Coronary artery (tissue), 2 donors: ENCODE data around the gene PAOX.

Source experiments
- DNase-seq: peaks from one replicate; pipeline ENCODE4 v3.0.0-alpha.2; 2017; ENCODE audit warnings: low spot score
- H3K27ac ChIP-seq, 2 donors: fragments of 200-600 bp; sonication (generic); one replicate each; pipeline ENCODE4 v1.5.1; 2016 to 2019
- H3K4me3 ChIP-seq: fragments of 200-600 bp; sonication (generic); 2 replicates; pipeline ENCODE4 v1.5.1; 2016; ENCODE audit warnings: mild to moderate bottlenecking, moderate library complexity
- TF ChIP-seq, protein P1 (sequence below): fragments of 200-600 bp; sonication (generic); IDR thresholded peaks from one replicate; pipeline ENCODE4 v1.5.1; 2019; ENCODE audit warnings: antibody characterized with exemption

The PAOX gene

DNA sequence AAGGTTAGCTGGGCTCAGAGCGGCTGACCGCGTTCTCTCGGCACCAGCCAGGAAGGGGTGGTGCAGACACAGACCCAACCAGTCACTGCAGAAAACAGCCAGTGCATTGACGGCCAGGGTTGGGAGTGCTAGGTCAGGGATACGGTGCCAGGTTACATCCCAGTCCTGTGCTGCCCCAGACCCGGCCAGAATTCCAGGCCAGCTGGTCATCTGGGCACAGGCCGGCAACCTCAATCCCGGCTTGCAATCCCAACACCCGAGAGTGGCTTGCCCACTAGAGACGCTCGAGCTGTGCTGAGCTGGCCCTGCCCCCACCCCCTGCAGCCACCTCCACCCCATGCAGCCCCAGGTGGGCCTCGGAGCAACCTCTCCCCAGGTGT is 28.1 kb upstream of the PAOX start:
- TF ChIP-seq, protein P1, sequence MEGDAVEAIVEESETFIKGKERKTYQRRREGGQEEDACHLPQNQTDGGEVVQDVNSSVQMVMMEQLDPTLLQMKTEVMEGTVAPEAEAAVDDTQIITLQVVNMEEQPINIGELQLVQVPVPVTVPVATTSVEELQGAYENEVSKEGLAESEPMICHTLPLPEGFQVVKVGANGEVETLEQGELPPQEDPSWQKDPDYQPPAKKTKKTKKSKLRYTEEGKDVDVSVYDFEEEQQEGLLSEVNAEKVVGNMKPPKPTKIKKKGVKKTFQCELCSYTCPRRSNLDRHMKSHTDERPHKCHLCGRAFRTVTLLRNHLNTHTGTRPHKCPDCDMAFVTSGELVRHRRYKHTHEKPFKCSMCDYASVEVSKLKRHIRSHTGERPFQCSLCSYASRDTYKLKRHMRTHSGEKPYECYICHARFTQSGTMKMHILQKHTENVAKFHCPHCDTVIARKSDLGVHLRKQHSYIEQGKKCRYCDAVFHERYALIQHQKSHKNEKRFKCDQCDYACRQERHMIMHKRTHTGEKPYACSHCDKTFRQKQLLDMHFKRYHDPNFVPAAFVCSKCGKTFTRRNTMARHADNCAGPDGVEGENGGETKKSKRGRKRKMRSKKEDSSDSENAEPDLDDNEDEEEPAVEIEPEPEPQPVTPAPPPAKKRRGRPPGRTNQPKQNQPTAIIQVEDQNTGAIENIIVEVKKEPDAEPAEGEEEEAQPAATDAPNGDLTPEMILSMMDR: no peak
- H3K27ac ChIP-seq: no peak overlapping the region
- H3K4me3 ChIP-seq: no peak overlapping the region
- DNase-seq: no peak

DNA sequence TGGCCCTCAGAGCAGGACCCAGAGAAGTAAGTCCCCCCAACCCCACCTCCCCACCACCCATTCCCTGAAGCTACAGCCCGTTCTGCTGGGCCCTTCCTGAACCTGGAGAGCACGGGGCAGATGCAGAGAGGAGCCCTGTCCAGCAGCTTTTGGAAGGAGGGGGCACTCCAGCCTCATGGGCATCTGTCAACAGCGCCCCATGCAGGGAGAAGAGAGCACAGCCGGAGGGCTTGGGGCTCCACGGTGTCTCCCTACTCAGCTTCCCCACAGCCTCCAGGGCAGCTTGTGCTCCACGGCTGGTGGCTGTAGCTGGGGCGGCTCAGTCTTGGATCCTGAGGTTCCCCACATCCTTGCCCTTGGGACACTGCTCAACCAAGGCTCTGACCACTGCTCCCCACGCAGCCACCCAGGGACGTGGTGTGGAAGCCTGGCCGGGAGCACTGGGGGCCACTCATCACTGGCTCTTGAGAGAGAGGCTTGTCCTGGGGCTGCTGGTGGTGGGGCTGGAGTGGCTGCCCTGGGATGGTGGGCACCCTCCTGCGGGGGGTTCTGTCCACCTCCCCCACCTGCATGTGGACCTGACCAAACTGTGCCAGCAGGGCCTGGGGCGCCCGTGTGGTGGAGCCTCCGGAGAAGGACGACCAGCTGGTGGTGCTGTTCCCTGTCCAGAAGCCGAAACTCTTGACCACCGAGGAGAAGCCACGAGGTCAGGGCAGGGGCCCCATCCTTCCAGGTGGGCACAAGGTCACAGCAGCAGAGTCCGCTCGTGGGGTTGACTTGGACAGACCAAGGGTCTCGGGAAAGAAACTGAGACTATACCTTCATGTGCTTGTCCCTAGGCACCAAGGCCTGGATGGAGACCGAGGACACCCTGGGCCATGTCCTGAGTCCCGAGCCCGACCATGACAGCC is 27.4 kb upstream of the PAOX start:
- no peak overlapping the region for H3K27ac ChIP-seq
- no peak for DNase-seq
- TF ChIP-seq, protein P1: no peak
- no peak overlapping the region for H3K4me3 ChIP-seq

DNA sequence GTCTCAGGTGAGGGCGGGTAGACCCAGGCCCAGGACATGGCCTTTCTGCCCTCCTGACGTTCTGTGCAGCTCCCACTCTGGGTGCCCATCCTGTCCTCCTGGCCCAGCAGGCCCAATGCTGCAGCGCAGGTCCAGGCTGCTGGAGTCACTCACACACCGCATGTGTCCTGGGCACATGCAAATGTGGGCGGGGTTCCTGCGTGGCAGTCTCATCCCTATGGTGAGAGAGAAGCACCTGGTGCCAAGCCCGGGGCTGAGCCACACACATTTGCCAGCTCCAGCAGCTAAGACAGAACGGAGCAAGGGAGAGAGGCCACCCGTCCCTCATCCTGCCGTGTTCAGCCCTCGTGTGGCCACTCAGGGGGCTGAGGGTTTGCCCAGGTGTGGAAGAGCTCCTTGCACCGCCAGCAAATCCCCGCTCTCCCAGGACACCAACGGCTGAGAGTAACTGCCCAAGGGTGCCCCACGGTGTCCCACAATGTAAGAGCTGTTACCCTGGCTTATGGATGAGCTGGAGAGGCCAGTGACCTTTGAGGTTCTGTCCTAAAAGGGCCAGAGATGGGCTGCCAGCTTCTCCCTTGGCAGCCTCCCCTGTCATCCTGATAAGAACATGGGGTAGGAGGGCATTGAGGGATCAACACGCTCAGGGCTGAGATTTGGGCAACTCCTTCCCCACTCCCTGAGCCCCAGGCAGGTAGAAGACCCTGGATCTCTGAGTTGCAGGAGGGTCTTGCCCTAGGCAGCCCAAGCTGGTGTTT is 25.7 kb upstream of the PAOX start:
- TF ChIP-seq, protein P1: no peak
- no peak overlapping the region for H3K27ac ChIP-seq
- no peak overlapping the region for H3K4me3 ChIP-seq
- no peak for DNase-seq

DNA sequence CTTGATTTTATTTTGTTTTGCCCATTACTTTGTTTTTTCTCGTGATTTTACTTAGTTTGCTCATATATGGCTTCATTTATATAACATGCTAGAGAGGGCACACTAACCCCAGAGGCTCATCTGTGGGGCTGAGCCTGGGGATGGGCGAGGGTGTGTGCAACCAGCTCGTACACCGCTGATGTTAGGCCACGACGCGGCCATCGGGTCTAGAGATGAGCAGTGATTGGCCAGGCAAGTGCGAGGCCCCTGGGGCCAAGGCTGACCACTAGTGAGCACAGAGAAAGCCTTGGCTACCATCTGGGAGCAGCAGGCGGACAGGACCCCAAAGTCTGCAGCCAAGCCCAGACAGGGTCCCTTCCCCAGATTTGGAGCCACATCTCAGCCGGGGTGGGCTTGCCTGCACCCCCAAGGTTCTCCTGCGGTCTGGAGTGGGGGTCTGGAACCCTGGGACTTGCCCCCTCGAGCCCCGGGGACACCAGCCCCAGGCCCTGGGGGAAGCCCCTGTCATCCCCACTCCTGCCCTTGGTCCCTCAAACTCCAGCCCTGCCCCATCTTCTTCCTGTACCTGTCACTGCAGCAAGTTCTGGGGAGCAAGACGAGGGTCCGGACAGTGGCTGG is 25.0 kb upstream of the PAOX start:
- no peak for DNase-seq
- H3K4me3 ChIP-seq: no peak overlapping the region
- no peak overlapping the region for H3K27ac ChIP-seq
- TF ChIP-seq, protein P1: no peak

DNA sequence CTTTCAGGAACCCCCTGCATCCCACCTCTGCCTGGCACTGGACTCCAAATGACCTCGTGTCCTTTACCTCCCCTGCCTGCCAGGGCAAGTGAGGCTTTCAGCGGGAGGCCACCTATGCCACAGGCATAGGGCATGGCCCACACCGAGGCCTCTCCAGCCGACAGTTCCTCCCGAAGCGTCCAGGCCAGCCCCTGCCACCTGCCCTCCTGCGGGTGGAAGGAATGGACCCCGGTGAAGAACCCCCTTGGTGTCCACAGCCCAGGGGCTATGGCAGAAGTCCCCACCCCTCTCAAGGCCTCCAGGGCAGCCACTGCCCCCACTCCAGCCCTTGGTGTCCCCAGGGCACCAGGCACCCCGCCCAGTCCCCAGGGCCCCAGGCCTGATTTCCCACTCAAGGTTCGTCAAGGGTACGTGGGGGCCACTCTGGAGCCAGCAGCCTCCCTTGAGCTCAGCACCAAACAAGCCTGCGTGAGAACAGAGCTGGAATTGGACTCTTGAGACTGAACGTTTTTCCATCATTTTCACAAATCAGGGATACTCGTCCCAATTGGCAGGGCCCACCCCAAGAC is 24.3 kb upstream of the PAOX start:
- H3K27ac ChIP-seq: no peak overlapping the region
- DNase-seq: no peak
- TF ChIP-seq, protein P1: no peak

DNA sequence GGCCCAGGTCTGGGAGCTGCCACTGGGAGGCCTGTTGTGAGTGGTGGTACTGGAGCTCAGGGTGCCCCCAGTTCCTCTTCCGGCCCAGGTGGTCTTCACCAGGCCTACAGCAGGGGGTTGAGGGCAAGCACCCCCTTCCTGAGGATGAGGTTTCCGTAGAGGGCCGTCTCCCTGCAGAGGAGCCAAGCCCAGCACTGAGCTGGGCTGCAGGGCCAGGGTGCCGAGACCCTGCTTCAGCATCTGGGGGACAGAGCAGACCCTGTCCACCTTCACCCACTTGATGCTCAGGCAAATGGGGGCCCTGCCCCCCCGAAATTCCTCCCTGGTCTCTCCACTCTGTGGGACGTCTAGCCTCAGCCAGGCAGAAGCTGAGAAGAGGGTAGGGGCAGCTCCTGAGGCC is 23.8 kb upstream of the PAOX start:
- H3K4me3 ChIP-seq: no peak overlapping the region
- TF ChIP-seq, protein P1: no peak
- no peak overlapping the region for H3K27ac ChIP-seq
- DNase-seq: no peak

More for the DNA sequence above, 24.3 kb upstream of the PAOX start:
- H3K4me3 ChIP-seq: no peak overlapping the region
